HG03066 (cell line): ENCODE results near the gene PCDHGA1.
"Not testable (repeated sequence)": the region's sequence is repeated elsewhere in the genome, so short reads cannot be mapped to it uniquely, and the experiment has no call there.

Experiments
- ATAC-seq: cut with Tn5 transposase; IDR thresholded peaks from one replicate; pipeline ENCODE4 v1.9.1; 2021; ENCODE audit warnings: low read depth; ENCODE audit not compliant: unreplicated experiment

PCDHGA1 gene

GRCh38 chr5:141407790-141408505 lies 77.6 kb downstream of the PCDHGA1 start, which contains the start of gene PCDHGB6:
Gene PCDHGB6 (plus strand): TSS chr5:141408021. CDS start chr5:141408203, 182 bp downstream.
- ATAC-seq, result not testable (repeated sequence)

DNA sequence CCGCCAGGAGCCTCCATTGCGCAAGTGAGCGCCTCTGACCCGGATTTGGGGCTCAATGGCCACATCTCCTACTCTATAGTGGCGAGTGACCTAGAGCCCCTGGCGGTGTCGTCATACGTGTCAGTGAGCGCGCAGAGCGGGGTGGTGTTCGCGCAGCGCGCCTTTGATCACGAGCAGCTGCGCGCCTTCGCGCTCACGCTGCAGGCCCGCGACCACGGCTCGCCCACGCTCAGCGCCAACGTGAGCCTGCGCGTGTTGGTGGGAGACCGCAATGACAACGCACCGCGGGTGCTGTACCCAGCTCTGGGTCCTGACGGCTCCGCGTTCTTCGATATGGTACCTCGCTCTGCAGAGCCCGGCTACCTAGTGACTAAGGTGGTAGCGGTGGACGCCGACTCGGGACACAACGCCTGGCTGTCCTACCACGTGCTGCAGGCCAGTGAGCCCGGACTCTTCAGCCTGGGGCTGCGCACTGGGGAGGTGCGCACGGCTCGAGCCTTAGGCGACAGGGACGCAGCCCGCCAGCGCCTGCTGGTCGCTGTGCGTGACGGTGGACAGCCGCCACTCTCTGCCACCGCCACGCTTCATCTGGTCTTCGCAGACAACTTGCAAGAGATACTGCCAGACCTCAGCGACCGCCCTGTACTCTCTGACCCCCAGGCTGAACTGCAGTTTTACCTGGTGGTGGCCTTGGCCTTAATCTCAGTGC lies 79.4 kb downstream of the PCDHGA1 start:
- ATAC-seq, result no peak

GRCh38 chr5:141411575-141411974 lies 81.3 kb downstream of the PCDHGA1 start:
- no peak for ATAC-seq

DNA sequence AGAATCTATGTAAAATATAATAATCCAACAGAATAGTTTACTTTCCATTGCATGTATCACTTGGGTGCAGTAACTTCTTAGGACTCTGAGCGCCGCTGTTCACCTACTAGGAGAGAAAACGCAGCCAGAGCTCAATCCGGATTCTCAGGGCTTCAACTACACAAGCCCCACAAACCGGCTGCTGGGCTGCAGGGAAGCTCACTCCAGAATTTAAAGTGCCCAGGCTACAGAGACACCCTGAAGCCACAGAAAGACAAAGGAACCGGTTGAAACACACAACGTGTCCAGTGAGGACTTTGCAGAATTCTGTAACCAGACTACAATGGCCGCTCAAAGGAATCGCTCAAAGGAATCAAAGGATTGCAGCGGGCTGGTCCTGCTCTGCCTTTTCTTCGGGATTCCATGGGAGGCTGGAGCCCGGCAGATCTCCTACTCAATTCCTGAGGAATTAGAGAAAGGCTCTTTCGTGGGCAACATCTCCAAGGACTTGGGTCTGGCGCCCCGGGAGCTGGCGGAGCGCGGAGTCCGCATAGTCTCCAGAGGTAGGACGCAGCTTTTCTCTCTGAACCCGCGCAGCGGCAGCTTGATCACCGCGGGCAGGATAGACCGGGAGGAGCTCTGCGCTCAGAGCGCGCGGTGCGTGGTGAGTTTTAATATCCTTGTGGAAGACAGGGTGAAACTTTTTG lies 82.7 kb downstream of the PCDHGA1 start, which contains the start of gene PCDHGA10:
TSS of gene PCDHGA10 (plus strand) at position 134 of the 686 bp plus-strand sequence. CDS start at position 323, 189 bp downstream.
- ATAC-seq, result peak; percentile 82

DNA sequence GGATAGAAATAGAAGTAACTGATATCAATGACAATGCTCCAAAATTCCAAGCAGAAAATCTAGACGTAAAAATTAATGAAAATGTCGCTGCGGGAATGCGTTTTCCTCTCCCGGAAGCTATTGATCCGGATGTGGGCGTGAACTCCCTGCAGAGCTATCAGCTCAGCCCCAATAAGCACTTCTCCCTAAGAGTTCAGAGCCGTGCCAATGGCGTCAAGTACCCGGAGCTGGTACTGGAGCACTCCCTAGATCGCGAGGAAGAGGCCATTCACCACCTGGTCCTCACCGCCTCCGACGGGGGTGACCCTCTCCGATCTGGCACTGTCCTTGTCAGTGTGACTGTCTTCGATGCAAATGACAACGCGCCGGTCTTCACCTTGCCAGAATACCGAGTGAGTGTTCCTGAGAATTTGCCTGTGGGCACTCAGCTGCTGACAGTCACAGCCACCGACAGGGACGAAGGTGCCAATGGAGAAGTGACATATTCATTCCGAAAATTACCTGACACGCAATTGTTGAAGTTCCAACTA lies 83.3 kb downstream of the PCDHGA1 start:
- ATAC-seq, result no peak

GRCh38 chr5:141414548-141415274 lies 84.4 kb downstream of the PCDHGA1 start:
- ATAC-seq, result not testable (repeated sequence)

DNA sequence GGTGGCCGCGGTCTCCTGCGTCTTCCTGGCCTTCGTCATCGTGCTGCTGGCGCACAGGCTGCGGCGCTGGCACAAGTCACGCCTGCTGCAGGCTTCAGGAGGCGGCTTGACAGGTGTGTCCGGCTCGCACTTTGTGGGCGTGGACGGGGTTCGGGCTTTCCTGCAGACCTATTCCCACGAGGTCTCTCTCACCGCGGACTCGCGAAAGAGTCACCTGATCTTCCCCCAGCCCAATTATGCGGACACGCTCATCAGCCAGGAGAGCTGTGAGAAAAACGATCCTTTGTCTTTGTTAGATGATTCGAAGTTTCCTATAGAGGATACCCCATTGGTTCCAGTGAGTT lies 84.9 kb downstream of the PCDHGA1 start:
- not testable (repeated sequence) for ATAC-seq

GRCh38 chr5:141417494-141418172 lies 87.3 kb downstream of the PCDHGA1 start, which contains the start of gene PCDHGB7:
Gene PCDHGB7 (plus strand): TSS chr5:141417677. CDS start chr5:141417860, 183 bp downstream.
- peak; percentile 43 for ATAC-seq

- ATAC-seq, result no peak
These were observed 89.0 kb downstream of the PCDHGA1 start for GRCh38 chr5:141419074-141419880.

DNA sequence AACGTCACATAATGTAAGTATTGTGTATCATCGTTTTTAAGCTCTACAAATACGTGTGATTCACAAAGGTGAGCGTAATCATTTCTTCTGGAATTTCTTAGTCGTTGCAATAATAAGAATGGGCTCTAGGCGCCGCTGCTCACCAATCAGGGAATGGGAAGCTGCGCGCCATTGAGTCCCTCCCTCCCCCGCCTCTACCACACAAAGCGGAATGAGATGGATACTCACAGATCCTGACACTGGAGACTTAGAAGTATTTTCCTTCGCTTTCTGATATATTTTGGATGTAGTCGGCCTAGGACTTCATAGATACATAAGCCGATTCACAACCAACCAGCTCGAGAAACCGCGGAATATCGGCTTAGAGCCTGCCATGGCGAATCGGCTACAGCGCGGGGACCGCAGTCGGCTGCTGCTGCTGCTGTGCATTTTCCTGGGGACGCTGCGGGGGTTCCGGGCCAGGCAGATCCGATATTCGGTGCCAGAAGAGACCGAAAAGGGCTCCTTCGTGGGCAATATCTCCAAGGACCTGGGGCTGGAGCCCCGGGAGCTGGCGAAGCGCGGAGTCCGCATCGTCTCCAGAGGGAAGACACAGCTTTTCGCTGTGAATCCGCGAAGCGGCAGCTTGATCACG lies 90.7 kb downstream of the PCDHGA1 start, which contains the start of gene PCDHGA11:
TSS of gene PCDHGA11 (plus strand) at position 197 of the 634 bp plus-strand sequence. CDS start at position 374, 177 bp downstream.
- ATAC-seq, result no peak

DNA sequence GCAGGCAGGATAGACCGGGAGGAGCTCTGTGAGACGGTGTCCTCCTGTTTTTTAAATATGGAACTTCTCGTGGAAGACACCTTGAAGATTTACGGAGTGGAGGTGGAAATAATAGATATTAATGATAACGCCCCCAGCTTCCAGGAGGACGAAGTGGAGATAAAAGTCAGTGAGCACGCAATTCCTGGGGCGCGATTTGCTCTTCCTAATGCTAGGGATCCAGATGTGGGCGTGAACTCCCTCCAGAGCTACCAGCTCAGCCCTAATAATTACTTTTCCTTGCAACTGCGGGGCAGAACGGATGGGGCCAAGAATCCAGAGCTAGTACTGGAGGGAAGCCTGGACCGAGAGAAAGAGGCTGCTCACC lies 91.2 kb downstream of the PCDHGA1 start:
- no peak for ATAC-seq

- ATAC-seq, result no peak
These were observed 92.5 kb downstream of the PCDHGA1 start for GRCh38 chr5:141422742-141423291.

- ATAC-seq, result no peak
These were observed 97.6 kb downstream of the PCDHGA1 start for GRCh38 chr5:141427783-141428426.

- ATAC-seq, result peak; percentile 82
These were observed 100.2 kb downstream of the PCDHGA1 start, which contains the start of gene PCDHGA12 for GRCh38 chr5:141430332-141431113. Gene PCDHGA12 (plus strand): TSS chr5:141430507. CDS start chr5:141430760, 253 bp downstream.

- ATAC-seq, result no peak
These were observed 101.0 kb downstream of the PCDHGA1 start for GRCh38 chr5:141431286-141431685.

GRCh38 chr5:141432308-141432707 lies 102.0 kb downstream of the PCDHGA1 start:
- ATAC-seq, result not testable (repeated sequence)

DNA sequence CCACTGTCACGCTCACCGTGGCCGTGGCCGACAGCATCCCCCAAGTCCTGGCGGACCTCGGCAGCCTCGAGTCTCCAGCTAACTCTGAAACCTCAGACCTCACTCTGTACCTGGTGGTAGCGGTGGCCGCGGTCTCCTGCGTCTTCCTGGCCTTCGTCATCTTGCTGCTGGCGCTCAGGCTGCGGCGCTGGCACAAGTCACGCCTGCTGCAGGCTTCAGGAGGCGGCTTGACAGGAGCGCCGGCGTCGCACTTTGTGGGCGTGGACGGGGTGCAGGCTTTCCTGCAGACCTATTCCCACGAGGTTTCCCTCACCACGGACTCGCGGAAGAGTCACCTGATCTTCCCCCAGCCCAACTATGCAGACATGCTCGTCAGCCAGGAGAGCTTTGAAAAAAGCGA lies 102.4 kb downstream of the PCDHGA1 start:
- not testable (repeated sequence) for ATAC-seq
